Stimulated activated CD8-positive, alpha-beta memory T cell treated with anti-CD3 and anti-CD28 coated beads, Interleukin-15, amount 100 ng/mL, for 48 hours (primary cell): ENCODE measurements around the gene NDUFB10.

ENCODE experiments used
- DNase-seq, 2 donors: peaks; one replicate each; pipeline ENCODE4 v3.0.0-alpha.2; 2020; ENCODE audit warnings: low read depth in 2 of 2

The NDUFB10 gene

GRCh38 chr16:1971796-1972489, 12.6 kb downstream of the NDUFB10 start, which contains the start of gene TBL3:
TSS of gene TBL3 (plus strand) at chr16:1972053. CDS start at chr16:1972165, 112 bp downstream.
- peak; percentile 95 to 96 for DNase-seq

- DNase-seq: no peak
Observed at GRCh38 chr16:1972490-1972877, 13.1 kb downstream of the NDUFB10 start.

- DNase-seq: no peak
Observed at GRCh38 chr16:1973461-1974156, 14.3 kb downstream of the NDUFB10 start.

- no peak for DNase-seq
Observed at GRCh38 chr16:1974157-1975070, 15.1 kb downstream of the NDUFB10 start.

- DNase-seq: no peak
Observed at GRCh38 chr16:1975432-1976215, 16.3 kb downstream of the NDUFB10 start.

GRCh38 chr16:1976216-1976520, 16.8 kb downstream of the NDUFB10 start:
- no peak for DNase-seq

GRCh38 chr16:1976951-1977874, 17.9 kb downstream of the NDUFB10 start:
- no peak for DNase-seq

GRCh38 chr16:1977875-1978268, 18.5 kb downstream of the NDUFB10 start:
- no peak for DNase-seq

GRCh38 chr16:1978476-1979120, 19.3 kb downstream of the NDUFB10 start:
- DNase-seq: no peak

GRCh38 chr16:1979271-1980029, 20.1 kb downstream of the NDUFB10 start:
- DNase-seq: no peak

GRCh38 chr16:1980030-1980769, 20.9 kb downstream of the NDUFB10 start:
- no peak for DNase-seq

- no peak for DNase-seq
Observed at GRCh38 chr16:1980770-1981087, 21.4 kb downstream of the NDUFB10 start.

- DNase-seq: no peak
Observed at GRCh38 chr16:1981398-1981836, 22.1 kb downstream of the NDUFB10 start, which contains the start of gene NOXO1. TSS of gene NOXO1 (minus strand) at chr16:1981469. CDS start at chr16:1981179, 290 bp downstream.

GRCh38 chr16:1982013-1982433, 22.7 kb downstream of the NDUFB10 start:
- DNase-seq: no peak

GRCh38 chr16:1982991-1983543, 23.7 kb downstream of the NDUFB10 start:
- DNase-seq: no peak

GRCh38 chr16:1983544-1984346, 24.4 kb downstream of the NDUFB10 start, which contains the start of gene GFER:
TSS of gene GFER (plus strand) at chr16:1984193. CDS start at chr16:1984219, 26 bp downstream.
- peak; percentile 77 to 79 for DNase-seq
